ENCODE data around the gene MUTYH.

MUTYH gene

DNA sequence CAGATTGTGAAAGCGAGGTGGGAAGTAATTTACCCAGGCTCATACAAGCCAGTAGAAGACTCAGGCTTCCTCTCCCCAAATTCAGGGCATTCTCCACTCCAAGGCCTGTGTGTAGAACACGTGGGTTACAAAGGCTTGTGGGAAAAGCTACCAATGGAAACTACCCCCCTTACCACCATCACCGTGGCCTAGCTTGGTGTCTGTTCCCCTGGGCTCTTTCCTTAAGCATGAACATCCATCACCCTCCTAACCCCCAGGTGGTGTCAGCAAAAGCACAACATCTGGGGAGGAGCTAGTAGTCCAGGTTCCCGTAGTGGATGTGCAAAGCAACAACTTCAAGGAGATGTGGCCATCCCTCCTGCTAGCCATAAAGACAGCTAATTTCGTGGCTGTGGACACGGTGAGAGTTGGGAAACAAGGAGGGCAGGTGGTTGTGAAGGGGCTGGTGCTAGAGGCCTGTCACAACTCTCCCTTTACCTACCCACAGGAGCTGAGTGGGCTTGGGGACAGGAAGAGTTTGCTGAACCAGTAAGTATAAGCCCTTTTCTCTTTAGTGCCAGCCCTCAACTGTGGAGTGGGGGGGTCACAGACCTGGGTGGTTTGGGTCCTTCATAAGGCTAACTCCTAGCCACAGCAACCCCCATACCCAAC lies 701 bp upstream of the MUTYH start:
- no peak for DNase-seq (ENCODE audit: low spot score)
- Histone ChIP-seq H3K4me2 (ENCODE audit: insufficient read depth, low read length, poor library complexity, severe bottlenecking) (peak overlapping the region; percentile 79), H3K27ac (replicated peaks; ENCODE audit: low read length) (no peak overlapping the region)

GRCh38 chr1:45337630-45338325 lies 2.5 kb downstream of the MUTYH start:
- peaks cover 0 to 2% of the 10 kb centered on the region in 2 donors for H3K9me3 ChIP-seq (replicated peaks in 1 of 2; ENCODE audit: control insufficient read depth in 2 of 2, insufficient read depth in 1 of 2, low read depth in 1 of 2, low read length in 2 of 2)

More for the DNA sequence above, 701 bp upstream of the MUTYH start:
- Histone ChIP-seq H3K4me3 (ENCODE audit: low read length in 2 of 2) (peak overlapping the region; percentile 80 to 83), H3K18ac (ENCODE audit: low read length) (no peak overlapping the region), H3K79me1 (ENCODE audit: low read depth, low read length) (peaks cover 11% of the 10 kb centered on the region), H3K4me1 (ENCODE audit: control insufficient read depth in 2 of 2, insufficient read depth in 1 of 2, low read depth in 1 of 2, low read length in 2 of 2) (peaks cover 6 to 12% of the 10 kb centered on the region in 2 donors), H3K14ac (ENCODE audit: low read length) (no peak overlapping the region), H3K4ac (ENCODE audit: low read length) (no peak overlapping the region), H3K27me3 (ENCODE audit: control insufficient read depth in 3 of 3, insufficient read depth in 3 of 3, low read depth in 1 of 3, low read length in 3 of 3) (no peaks in the 10 kb centered on the region), H2AK5ac (ENCODE audit: low read depth, low read length) (peak overlapping the region; percentile 18), H2BK5ac (ENCODE audit: low read length) (no peak overlapping the region), H3K9me3 (replicated peaks in 1 of 2; ENCODE audit: control insufficient read depth in 2 of 2, insufficient read depth in 1 of 2, low read depth in 1 of 2, low read length in 2 of 2) (peaks cover 0 to 2% of the 10 kb centered on the region in 2 donors), H2BK12ac (ENCODE audit: low read length) (no peak overlapping the region), H3K23ac (ENCODE audit: low read depth, low read length, poor library complexity) (no peak overlapping the region), H2BK120ac (ENCODE audit: low read depth, low read length) (no peak overlapping the region), H2BK15ac (ENCODE audit: low read length) (no peak overlapping the region), H4K91ac (ENCODE audit: low read depth, low read length, poor library complexity) (no peak overlapping the region), H3K9ac (ENCODE audit: low read depth, low read length, poor library complexity) (peak overlapping the region; percentile 5), H3K36me3 (replicated peaks in 1 of 2; ENCODE audit: control insufficient read depth in 2 of 2, insufficient read depth in 2 of 2, low read length in 2 of 2) (peaks cover 29 to 57% of the 10 kb centered on the region in 2 donors), H2AFZ (ENCODE audit: low read length) (peak overlapping the region; percentile 92), H4K8ac (ENCODE audit: low read depth, low read length) (no peak overlapping the region)
- no CpG with 5 or more reads among the region's 6 CpGs for WGBS, 2 donors (ENCODE audit: extremely low coverage in 2 of 2, insufficient read length in 2 of 2, insufficient replicate concordance in 1 of 2)

DNA sequence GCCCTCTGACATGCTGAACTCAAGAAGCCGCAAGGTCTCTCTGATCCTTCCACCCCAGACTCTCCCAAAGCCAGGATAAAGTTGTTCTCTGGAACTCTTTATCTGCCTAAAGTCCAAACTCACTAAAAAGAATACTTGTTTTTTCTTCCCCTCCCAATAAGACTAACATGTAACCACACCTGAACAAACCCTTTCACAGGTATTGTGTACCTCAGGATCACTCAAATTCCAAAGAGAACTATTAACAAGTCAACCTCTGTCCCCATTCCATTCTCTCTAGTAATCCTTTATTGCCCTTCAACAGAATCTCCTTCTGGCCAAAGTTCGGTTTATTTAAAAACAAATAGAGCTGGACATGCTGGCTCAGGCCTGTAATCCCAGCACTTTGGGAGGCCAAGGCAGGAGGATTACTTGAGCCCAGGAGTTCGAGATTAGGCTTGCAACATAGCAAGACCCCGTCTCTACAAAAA lies 4.3 kb downstream of the MUTYH start:
- peaks cover 28 to 56% of the 10 kb centered on the region in 2 donors for H3K36me3 ChIP-seq (replicated peaks in 1 of 2; ENCODE audit: control insufficient read depth in 2 of 2, insufficient read depth in 2 of 2, low read length in 2 of 2)
- H2BK12ac ChIP-seq (ENCODE audit: low read length) = no peak overlapping the region
- no peak overlapping the region for H4K8ac ChIP-seq (ENCODE audit: low read depth, low read length)
- H2BK5ac ChIP-seq (ENCODE audit: low read length) = no peak overlapping the region
- no peak overlapping the region for H4K91ac ChIP-seq (ENCODE audit: low read depth, low read length, poor library complexity)
- no peak overlapping the region for H2BK15ac ChIP-seq (ENCODE audit: low read length)
- H3K4me1 ChIP-seq (ENCODE audit: control insufficient read depth in 2 of 2, insufficient read depth in 1 of 2, low read depth in 1 of 2, low read length in 2 of 2) = peaks cover 4 to 7% of the 10 kb centered on the region in 2 donors
- no peak overlapping the region for H3K18ac ChIP-seq (ENCODE audit: low read length)
- H3K14ac ChIP-seq (ENCODE audit: low read length) = no peak overlapping the region
- no CpG with 5 or more reads among the region's 4 CpGs for WGBS, 2 donors (ENCODE audit: extremely low coverage in 2 of 2, insufficient read length in 2 of 2, insufficient replicate concordance in 1 of 2)
- H3K9me3 ChIP-seq (replicated peaks in 1 of 2; ENCODE audit: control insufficient read depth in 2 of 2, insufficient read depth in 1 of 2, low read depth in 1 of 2, low read length in 2 of 2) = peaks cover 0 to 2% of the 10 kb centered on the region in 2 donors
- H2BK120ac ChIP-seq (ENCODE audit: low read depth, low read length) = no peak overlapping the region
- no peak overlapping the region for H3K9ac ChIP-seq (ENCODE audit: low read depth, low read length, poor library complexity)
- DNase-seq (ENCODE audit: low spot score) = no peak
- H3K27ac ChIP-seq (replicated peaks; ENCODE audit: low read length) = no peak overlapping the region
- no peak overlapping the region for H3K23ac ChIP-seq (ENCODE audit: low read depth, low read length, poor library complexity)
- no peak overlapping the region for H3K4me2 ChIP-seq (ENCODE audit: insufficient read depth, low read length, poor library complexity, severe bottlenecking)
- no peak overlapping the region for H3K4ac ChIP-seq (ENCODE audit: low read length)
- no peak overlapping the region for H2AFZ ChIP-seq (ENCODE audit: low read length)
- no peak overlapping the region for H3K4me3 ChIP-seq (ENCODE audit: low read length in 2 of 2)
- H3K79me1 ChIP-seq (ENCODE audit: low read depth, low read length) = peaks cover 8% of the 10 kb centered on the region
- no peak overlapping the region for H2AK5ac ChIP-seq (ENCODE audit: low read depth, low read length)
- H3K27me3 ChIP-seq (ENCODE audit: control insufficient read depth in 3 of 3, insufficient read depth in 3 of 3, low read depth in 1 of 3, low read length in 3 of 3) = no peaks in the 10 kb centered on the region

More at GRCh38 chr1:45337630-45338325, 2.5 kb downstream of the MUTYH start:
- no peak overlapping the region for H2AK5ac ChIP-seq (ENCODE audit: low read depth, low read length)
- no peak overlapping the region for H2BK120ac ChIP-seq (ENCODE audit: low read depth, low read length)
- no peak overlapping the region for H4K91ac ChIP-seq (ENCODE audit: low read depth, low read length, poor library complexity)
- no peak overlapping the region for H3K18ac ChIP-seq (ENCODE audit: low read length)
- no peak overlapping the region for H3K9ac ChIP-seq (ENCODE audit: low read depth, low read length, poor library complexity)
- H3K36me3 ChIP-seq (replicated peaks in 1 of 2; ENCODE audit: control insufficient read depth in 2 of 2, insufficient read depth in 2 of 2, low read length in 2 of 2) = peaks cover 25 to 56% of the 10 kb centered on the region in 2 donors
- no CpG with 5 or more reads among the region's 3 CpGs for WGBS, 2 donors (ENCODE audit: extremely low coverage in 2 of 2, insufficient read length in 2 of 2, insufficient replicate concordance in 1 of 2)
- H2BK15ac ChIP-seq (ENCODE audit: low read length) = no peak overlapping the region
- no peak overlapping the region for H4K8ac ChIP-seq (ENCODE audit: low read depth, low read length)
- DNase-seq (ENCODE audit: low spot score) = no peak
- H3K4ac ChIP-seq (ENCODE audit: low read length) = no peak overlapping the region
- peaks cover 11% of the 10 kb centered on the region for H3K79me1 ChIP-seq (ENCODE audit: low read depth, low read length)
- H3K4me1 ChIP-seq (ENCODE audit: control insufficient read depth in 2 of 2, insufficient read depth in 1 of 2, low read depth in 1 of 2, low read length in 2 of 2) = peaks cover 6 to 12% of the 10 kb centered on the region in 2 donors
- H3K27me3 ChIP-seq (ENCODE audit: control insufficient read depth in 3 of 3, insufficient read depth in 3 of 3, low read depth in 1 of 3, low read length in 3 of 3) = no peaks in the 10 kb centered on the region
- H2BK12ac ChIP-seq (ENCODE audit: low read length) = no peak overlapping the region
- H2AFZ ChIP-seq (ENCODE audit: low read length) = no peak overlapping the region
- H2BK5ac ChIP-seq (ENCODE audit: low read length) = no peak overlapping the region
- no peak overlapping the region for H3K23ac ChIP-seq (ENCODE audit: low read depth, low read length, poor library complexity)
- no peak overlapping the region for H3K4me3 ChIP-seq (ENCODE audit: low read length in 2 of 2)
- no peak overlapping the region for H3K14ac ChIP-seq (ENCODE audit: low read length)
- H3K27ac ChIP-seq (replicated peaks; ENCODE audit: low read length) = no peak overlapping the region
- H3K4me2 ChIP-seq (ENCODE audit: insufficient read depth, low read length, poor library complexity, severe bottlenecking) = no peak overlapping the region

All from neuronal stem cell (in vitro differentiated cells).